CD4-positive, alpha-beta memory T cell (primary cell): ENCODE measurements around the gene IL6. TPM values are rescaled to one million over a fixed set of nuclear protein-coding genes. Genes with fewer than 3 reads are reported as not detected.

Experiments
- CTCF ChIA-PET: fragments of 350-600 bp; sonication (Branson Sonifier 250); formaldehyde crosslinking; loops from one replicate; lab custom pipeline; 2021; ENCODE audit warnings: inconsistent platforms; ENCODE audit not compliant: partially characterized antibody; lab: Charles Lee
- POLR2A ChIA-PET: fragments of 350-600 bp; sonication (Branson Sonifier 250); formaldehyde crosslinking; loops from one replicate; lab custom pipeline; 2021; ENCODE audit not compliant: partially characterized antibody; lab: Charles Lee
- DNase-seq, 5 donors: peaks; one replicate each; pipeline versions ENCODE4 v3.0.0 to v3.0.0-alpha.2; 2020 to 2022; ENCODE audit warnings: mixed read lengths in 1 of 5
- H3K27ac ChIP-seq: one replicate; pipeline ENCODE4 v1.7.0; 2013; ENCODE audit warnings: low read depth, low read length
- H3K27me3 ChIP-seq: 2 replicates; pipeline ENCODE4 v1.7.0; 2013; ENCODE audit warnings: mild to moderate bottlenecking, low read length, moderate library complexity; ENCODE audit not compliant: insufficient read depth
- H3K36me3 ChIP-seq: 2 replicates; pipeline ENCODE4 v1.7.0; 2013; ENCODE audit warnings: mild to moderate bottlenecking, low read length, moderate library complexity; ENCODE audit not compliant: insufficient read depth
- H3K4me1 ChIP-seq: 2 replicates; pipeline ENCODE4 v1.7.0; 2013; ENCODE audit warnings: mild to moderate bottlenecking, low read length, moderate library complexity; ENCODE audit not compliant: insufficient read depth
- H3K4me3 ChIP-seq, 2 donors: one replicate each; pipeline ENCODE4 v1.7.0; 2013; ENCODE audit warnings: low read length in 2 of 2, mild to moderate bottlenecking in 1 of 2
- H3K9me3 ChIP-seq, 2 donors: one replicate each; pipeline ENCODE4 v1.7.0; 2013; ENCODE audit warnings: low read length in 2 of 2, control low read depth in 1 of 2; ENCODE audit not compliant: control insufficient read depth in 1 of 2
- H3K27ac Mint-ChIP-seq, 7 donors: one replicate each; pipeline ENCODE4 v1.8.0; 2020 to 2021; ENCODE audit warnings: mixed read lengths in 7 of 7, mild to moderate bottlenecking in 6 of 7, inconsistent platforms in 3 of 7, moderate library complexity in 3 of 7
- H3K27me3 Mint-ChIP-seq, 2 donors: one replicate each; pipeline ENCODE4 v1.8.0; 2020 to 2021; ENCODE audit warnings: mixed read lengths in 2 of 2
- H3K36me3 Mint-ChIP-seq, 2 donors: one replicate each; pipeline ENCODE4 v1.8.0; 2020 to 2021; ENCODE audit warnings: mixed read lengths in 2 of 2, inconsistent platforms in 1 of 2, mild to moderate bottlenecking in 1 of 2
- H3K4me1 Mint-ChIP-seq, 4 donors: one replicate each; pipeline ENCODE4 v1.8.0; 2020 to 2021; ENCODE audit warnings: mixed read lengths in 4 of 4, mild to moderate bottlenecking in 1 of 4
- H3K4me3 Mint-ChIP-seq, 8 donors: one replicate each; pipeline ENCODE4 v1.8.0; 2020 to 2021; ENCODE audit warnings: mixed read lengths in 8 of 8, mild to moderate bottlenecking in 7 of 8, moderate library complexity in 6 of 8, inconsistent platforms in 3 of 8
- H3K9me3 Mint-ChIP-seq, 8 donors: one replicate each; pipeline ENCODE4 v1.8.0; 2020 to 2021; ENCODE audit warnings: mixed read lengths in 8 of 8, mild to moderate bottlenecking in 5 of 8, inconsistent platforms in 3 of 8, moderate library complexity in 1 of 8
- intact Hi-C: fragments of 100-400 bp; cut with micrococcal nuclease; formaldehyde crosslinking; loops from one replicate; pipeline ENCODE4 v1.15.1; 2023
- polyA plus RNA-seq, 2 donors: library from polyadenylated mRNA; unstranded; fragments of 300-500 nt; fragmentation: Illumina TruSeq; gene quantifications; one replicate each; pipeline ENCODE4 v1.2.3, GENCODE V29; 2021
- total RNA-seq, 2 experiments: library from RNA; stranded (reverse); gene quantifications; one replicate each; pipeline ENCODE4 v1.2.3, GENCODE V29; 2021

IL6 gene
- total and polyA plus RNA-seq, 4 experiments from 2014 or later = not detected

DNA sequence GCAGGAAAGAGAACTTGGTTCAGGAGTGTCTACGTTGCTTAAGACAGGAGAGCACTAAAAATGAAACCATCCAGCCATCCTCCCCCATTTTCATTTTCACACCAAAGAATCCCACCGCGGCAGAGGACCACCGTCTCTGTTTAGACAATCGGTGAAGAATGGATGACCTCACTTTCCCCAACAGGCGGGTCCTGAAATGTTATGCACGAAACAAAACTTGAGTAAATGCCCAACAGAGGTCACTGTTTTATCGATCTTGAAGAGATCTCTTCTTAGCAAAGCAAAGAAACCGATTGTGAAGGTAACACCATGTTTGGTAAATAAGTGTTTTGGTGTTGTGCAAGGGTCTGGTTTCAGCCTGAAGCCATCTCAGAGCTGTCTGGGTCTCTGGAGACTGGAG lies 1.4 kb upstream of the IL6 start:
- peak overlapping the region in 3 of 8 donors; percentile 39 to 52 (median 40) for H3K4me3 Mint-ChIP-seq
- no peaks in the 10 kb centered on the region for H3K9me3 ChIP-seq
- H3K27ac ChIP-seq = no peak overlapping the region
- POLR2A ChIA-PET = no interaction called here
- CTCF ChIA-PET = interaction anchor here (0.6 to 7.3 kb wide), 15 partner anchors 12 to 329 kb away, joined by 3 to 233 read pairs (median 4); no protein-coding TSS in a partner anchor
- peaks cover 17% of the 10 kb centered on the region for H3K4me1 ChIP-seq
- H3K4me3 ChIP-seq = no peak overlapping the region
- peaks cover 3 to 9% of the 10 kb centered on the region in 2 donors for H3K27me3 Mint-ChIP-seq
- H3K27me3 ChIP-seq = no peaks in the 10 kb centered on the region
- intact Hi-C loops = no loop called here
- peaks cover 0 to 2% (median 0%) of the 10 kb centered on the region in 8 donors for H3K9me3 Mint-ChIP-seq
- H3K36me3 ChIP-seq = no peaks in the 10 kb centered on the region
- DNase-seq = no peak
- H3K27ac Mint-ChIP-seq = peak overlapping the region in 1 of 7 donors; percentile 20
- peaks cover 3 to 13% (median 9%) of the 10 kb centered on the region in 4 donors for H3K4me1 Mint-ChIP-seq
- no peaks in the 10 kb centered on the region for H3K36me3 Mint-ChIP-seq

DNA sequence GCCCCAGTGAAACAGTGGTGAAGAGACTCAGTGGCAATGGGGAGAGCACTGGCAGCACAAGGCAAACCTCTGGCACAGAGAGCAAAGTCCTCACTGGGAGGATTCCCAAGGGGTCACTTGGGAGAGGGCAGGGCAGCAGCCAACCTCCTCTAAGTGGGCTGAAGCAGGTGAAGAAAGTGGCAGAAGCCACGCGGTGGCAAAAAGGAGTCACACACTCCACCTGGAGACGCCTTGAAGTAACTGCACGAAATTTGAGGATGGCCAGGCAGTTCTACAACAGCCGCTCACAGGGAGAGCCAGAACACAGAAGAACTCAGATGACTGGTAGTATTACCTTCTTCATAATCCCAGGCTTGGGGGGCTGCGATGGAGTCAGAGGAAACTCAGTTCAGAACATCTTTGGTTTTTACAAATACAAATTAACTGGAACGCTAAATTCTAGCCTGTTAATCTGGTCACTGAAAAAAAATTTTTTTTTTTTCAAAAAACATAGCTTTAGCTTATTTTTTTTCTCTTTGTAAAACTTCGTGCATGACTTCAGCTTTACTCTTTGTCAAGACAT lies 574 bp upstream of the IL6 start:
- Histone ChIP-seq H3K9me3 (no peaks in the 10 kb centered on the region), H3K4me3 (no peak overlapping the region), H3K36me3 (no peaks in the 10 kb centered on the region), H3K4me1 (peaks cover 17% of the 10 kb centered on the region), H3K27me3 (no peaks in the 10 kb centered on the region), H3K27ac (no peak overlapping the region)
- Mint-ChIP-seq H3K27ac (peak overlapping the region in 3 of 7 donors; percentile 5 to 88 (median 37)), H3K4me1 (peaks cover 7 to 15% (median 11%) of the 10 kb centered on the region in 4 donors), H3K27me3 (peaks cover 3 to 13% of the 10 kb centered on the region in 2 donors), H3K36me3 (no peaks in the 10 kb centered on the region), H3K4me3 (peak overlapping the region in 7 of 8 donors; percentile 43 to 76 (median 66)), H3K9me3 (peaks cover 0 to 2% (median 0%) of the 10 kb centered on the region in 8 donors)
- DNase-seq = peak; percentile 50 to 59 (median 54)
- ChIA-PET POLR2A (interaction anchor here (1.0 to 1.7 kb wide), 2 partner anchors 30 to 166 kb away, joined by 3 to 4 read pairs; no protein-coding TSS in a partner anchor), CTCF (interaction anchor here (0.7 to 7.3 kb wide), 21 partner anchors 9 to 362 kb away, joined by 3 to 233 read pairs (median 4); no protein-coding TSS in a partner anchor)
- intact Hi-C loops = loop anchor here (1.0 kb wide), 4 partner anchors 56 to 329 kb away; no protein-coding TSS in a partner anchor

DNA sequence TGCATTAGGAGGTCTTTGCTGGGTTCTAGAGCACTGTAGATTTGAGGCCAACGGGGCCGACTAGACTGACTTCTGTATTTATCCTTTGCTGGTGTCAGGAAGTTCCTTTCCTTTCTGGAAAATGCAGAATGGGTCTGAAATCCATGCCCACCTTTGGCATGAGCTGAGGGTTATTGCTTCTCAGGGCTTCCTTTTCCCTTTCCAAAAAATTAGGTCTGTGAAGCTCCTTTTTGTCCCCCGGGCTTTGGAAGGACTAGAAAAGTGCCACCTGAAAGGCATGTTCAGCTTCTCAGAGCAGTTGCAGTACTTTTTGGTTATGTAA lies 675 bp downstream of the IL6 start:
- Mint-ChIP-seq H3K27ac (no peak overlapping the region), H3K27me3 (peaks cover 3 to 13% of the 10 kb centered on the region in 2 donors), H3K36me3 (no peaks in the 10 kb centered on the region), H3K4me1 (peaks cover 8 to 15% (median 11%) of the 10 kb centered on the region in 4 donors), H3K4me3 (peak overlapping the region in 2 of 8 donors; percentile 50 to 68), H3K9me3 (peaks cover 0 to 2% (median 0%) of the 10 kb centered on the region in 8 donors)
- Histone ChIP-seq H3K4me3 (no peak overlapping the region), H3K36me3 (no peaks in the 10 kb centered on the region), H3K4me1 (peaks cover 17% of the 10 kb centered on the region), H3K27ac (no peak overlapping the region), H3K9me3 (no peaks in the 10 kb centered on the region), H3K27me3 (no peaks in the 10 kb centered on the region)
- ChIA-PET POLR2A (interaction anchor here (1.0 to 1.7 kb wide), 2 partner anchors 32 to 167 kb away, joined by 3 to 4 read pairs; no protein-coding TSS in a partner anchor), CTCF (interaction anchor here (1.1 to 7.3 kb wide), 12 partner anchors 10 to 327 kb away, joined by 3 to 233 read pairs (median 6); no protein-coding TSS in a partner anchor)
- intact Hi-C loops = no loop called here
- no peak for DNase-seq

DNA sequence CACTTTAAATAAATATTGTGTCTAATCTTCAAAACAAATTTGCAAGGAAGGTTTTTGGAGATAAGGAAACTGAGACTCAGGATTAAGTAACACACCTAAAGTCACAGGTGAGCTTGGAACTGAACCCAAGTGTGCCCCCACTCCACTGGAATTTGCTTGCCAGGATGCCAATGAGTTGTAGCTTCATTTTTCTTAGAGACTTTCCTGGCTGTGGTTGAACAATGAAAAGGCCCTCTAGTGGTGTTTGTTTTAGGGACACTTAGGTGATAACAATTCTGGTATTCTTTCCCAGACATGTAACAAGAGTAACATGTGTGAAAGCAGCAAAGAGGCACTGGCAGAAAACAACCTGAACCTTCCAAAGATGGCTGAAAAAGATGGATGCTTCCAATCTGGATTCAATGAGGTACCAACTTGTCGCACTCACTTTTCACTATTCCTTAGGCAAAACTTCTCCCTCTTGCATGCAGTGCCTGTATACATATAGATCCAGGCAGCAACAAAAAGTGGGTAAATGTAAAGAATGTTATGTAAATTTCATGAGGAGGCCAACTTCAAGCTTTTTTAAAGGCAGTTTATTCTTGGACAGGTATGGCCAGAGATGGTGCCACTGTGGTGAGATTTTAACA lies 1.5 kb downstream of the IL6 start:
- peaks cover 17% of the 10 kb centered on the region for H3K4me1 ChIP-seq
- ChIA-PET CTCF (interaction anchor here (0.9 to 7.3 kb wide), 10 partner anchors 10 to 326 kb away, joined by 3 to 233 read pairs (median 8); no protein-coding TSS in a partner anchor), POLR2A (no interaction called here)
- Mint-ChIP-seq H3K4me3 (peak overlapping the region in 1 of 8 donors; percentile 43), H3K27ac (no peak overlapping the region), H3K9me3 (peaks cover 0 to 2% (median 0%) of the 10 kb centered on the region in 8 donors), H3K36me3 (no peaks in the 10 kb centered on the region), H3K4me1 (peaks cover 8 to 15% (median 11%) of the 10 kb centered on the region in 4 donors), H3K27me3 (peaks cover 5 to 15% of the 10 kb centered on the region in 2 donors)
- intact Hi-C loops = no loop called here
- H3K36me3 ChIP-seq = no peaks in the 10 kb centered on the region
- no peak overlapping the region for H3K27ac ChIP-seq
- no peaks in the 10 kb centered on the region for H3K27me3 ChIP-seq
- no peaks in the 10 kb centered on the region for H3K9me3 ChIP-seq
- no peak overlapping the region for H3K4me3 ChIP-seq
- DNase-seq = peak in 4 of 5 donors; percentile 12 to 26 (median 19)

DNA sequence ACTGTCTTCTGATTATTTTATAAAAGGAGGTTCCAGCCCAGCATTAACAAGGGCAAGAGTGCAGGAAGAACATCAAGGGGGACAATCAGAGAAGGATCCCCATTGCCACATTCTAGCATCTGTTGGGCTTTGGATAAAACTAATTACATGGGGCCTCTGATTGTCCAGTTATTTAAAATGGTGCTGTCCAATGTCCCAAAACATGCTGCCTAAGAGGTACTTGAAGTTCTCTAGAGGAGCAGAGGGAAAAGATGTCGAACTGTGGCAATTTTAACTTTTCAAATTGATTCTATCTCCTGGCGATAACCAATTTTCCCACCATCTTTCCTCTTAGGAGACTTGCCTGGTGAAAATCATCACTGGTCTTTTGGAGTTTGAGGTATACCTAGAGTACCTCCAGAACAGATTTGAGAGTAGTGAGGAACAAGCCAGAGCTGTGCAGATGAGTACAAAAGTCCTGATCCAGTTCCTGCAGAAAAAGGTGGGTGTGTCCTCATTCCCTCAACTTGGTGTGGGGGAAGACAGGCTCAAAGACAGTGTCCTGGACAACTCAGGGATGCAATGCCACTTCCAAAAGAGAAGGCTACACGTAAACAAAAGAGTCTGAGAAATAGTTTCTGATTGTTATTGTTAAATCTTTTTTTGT lies 2.3 kb downstream of the IL6 start:
- no peak overlapping the region for H3K4me3 ChIP-seq
- H3K9me3 ChIP-seq = no peaks in the 10 kb centered on the region
- peaks cover 8 to 15% (median 11%) of the 10 kb centered on the region in 4 donors for H3K4me1 Mint-ChIP-seq
- no peaks in the 10 kb centered on the region for H3K36me3 ChIP-seq
- CTCF ChIA-PET = interaction anchor here (0.8 to 7.3 kb wide), 8 partner anchors 10 to 326 kb away, joined by 3 to 233 read pairs (median 6); no protein-coding TSS in a partner anchor
- peaks cover 5% of the 10 kb centered on the region for H3K27me3 ChIP-seq
- no peak overlapping the region for H3K27ac ChIP-seq
- peaks cover 17% of the 10 kb centered on the region for H3K4me1 ChIP-seq
- no peak overlapping the region for H3K4me3 Mint-ChIP-seq
- POLR2A ChIA-PET = no interaction called here
- peaks cover 10 to 20% of the 10 kb centered on the region in 2 donors for H3K27me3 Mint-ChIP-seq
- no peak for DNase-seq
- no peak overlapping the region for H3K27ac Mint-ChIP-seq
- intact Hi-C loops = no loop called here
- no peaks in the 10 kb centered on the region for H3K36me3 Mint-ChIP-seq
- peaks cover 0 to 2% (median 0%) of the 10 kb centered on the region in 8 donors for H3K9me3 Mint-ChIP-seq

DNA sequence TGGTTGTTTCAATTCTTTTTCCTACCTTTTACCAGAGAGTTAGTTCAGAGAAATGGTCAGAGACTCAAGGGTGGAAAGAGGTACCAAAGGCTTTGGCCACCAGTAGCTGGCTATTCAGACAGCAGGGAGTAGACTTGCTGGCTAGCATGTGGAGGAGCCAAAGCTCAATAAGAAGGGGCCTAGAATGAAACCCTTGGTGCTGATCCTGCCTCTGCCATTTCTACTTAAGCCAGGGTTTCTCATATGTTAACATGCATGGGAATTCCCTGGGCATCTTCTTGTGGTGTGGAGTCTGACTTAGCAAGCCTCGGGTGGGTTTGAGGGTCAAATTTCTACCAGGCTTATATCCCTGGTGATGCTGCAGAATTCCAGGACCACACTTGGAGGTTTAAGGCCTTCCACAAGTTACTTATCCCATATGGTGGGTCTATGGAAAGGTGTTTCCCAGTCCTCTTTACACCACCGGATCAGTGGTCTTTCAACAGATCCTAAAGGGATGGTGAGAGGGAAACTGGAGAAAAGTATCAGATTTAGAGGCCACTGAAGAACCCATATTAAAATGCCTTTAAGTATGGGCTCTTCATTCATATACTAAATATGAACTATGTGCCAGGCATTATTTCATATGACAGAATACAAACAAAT lies 3.2 kb downstream of the IL6 start:
- H3K4me1 Mint-ChIP-seq = peaks cover 4 to 15% (median 11%) of the 10 kb centered on the region in 4 donors
- H3K27ac ChIP-seq = no peak overlapping the region
- H3K36me3 ChIP-seq = no peaks in the 10 kb centered on the region
- H3K27me3 ChIP-seq = peaks cover 5% of the 10 kb centered on the region
- H3K4me1 ChIP-seq = peaks cover 17% of the 10 kb centered on the region
- no peak overlapping the region for H3K4me3 ChIP-seq
- no peak overlapping the region for H3K4me3 Mint-ChIP-seq
- intact Hi-C loops = no loop called here
- peaks cover 10 to 26% of the 10 kb centered on the region in 2 donors for H3K27me3 Mint-ChIP-seq
- no peak overlapping the region for H3K27ac Mint-ChIP-seq
- H3K36me3 Mint-ChIP-seq = no peaks in the 10 kb centered on the region
- no peak for DNase-seq
- ChIA-PET POLR2A (no interaction called here), CTCF (interaction anchor here (0.8 to 1.2 kb wide), 2 partner anchors 170 to 171 kb away, joined by 3 to 5 read pairs; no protein-coding TSS in a partner anchor)
- H3K9me3 Mint-ChIP-seq = no peaks in the 10 kb centered on the region
- H3K9me3 ChIP-seq = no peaks in the 10 kb centered on the region
